Measurements from ENCODE around the gene FANCF.

The FANCF gene, protein sequence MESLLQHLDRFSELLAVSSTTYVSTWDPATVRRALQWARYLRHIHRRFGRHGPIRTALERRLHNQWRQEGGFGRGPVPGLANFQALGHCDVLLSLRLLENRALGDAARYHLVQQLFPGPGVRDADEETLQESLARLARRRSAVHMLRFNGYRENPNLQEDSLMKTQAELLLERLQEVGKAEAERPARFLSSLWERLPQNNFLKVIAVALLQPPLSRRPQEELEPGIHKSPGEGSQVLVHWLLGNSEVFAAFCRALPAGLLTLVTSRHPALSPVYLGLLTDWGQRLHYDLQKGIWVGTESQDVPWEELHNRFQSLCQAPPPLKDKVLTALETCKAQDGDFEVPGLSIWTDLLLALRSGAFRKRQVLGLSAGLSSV

DNA sequence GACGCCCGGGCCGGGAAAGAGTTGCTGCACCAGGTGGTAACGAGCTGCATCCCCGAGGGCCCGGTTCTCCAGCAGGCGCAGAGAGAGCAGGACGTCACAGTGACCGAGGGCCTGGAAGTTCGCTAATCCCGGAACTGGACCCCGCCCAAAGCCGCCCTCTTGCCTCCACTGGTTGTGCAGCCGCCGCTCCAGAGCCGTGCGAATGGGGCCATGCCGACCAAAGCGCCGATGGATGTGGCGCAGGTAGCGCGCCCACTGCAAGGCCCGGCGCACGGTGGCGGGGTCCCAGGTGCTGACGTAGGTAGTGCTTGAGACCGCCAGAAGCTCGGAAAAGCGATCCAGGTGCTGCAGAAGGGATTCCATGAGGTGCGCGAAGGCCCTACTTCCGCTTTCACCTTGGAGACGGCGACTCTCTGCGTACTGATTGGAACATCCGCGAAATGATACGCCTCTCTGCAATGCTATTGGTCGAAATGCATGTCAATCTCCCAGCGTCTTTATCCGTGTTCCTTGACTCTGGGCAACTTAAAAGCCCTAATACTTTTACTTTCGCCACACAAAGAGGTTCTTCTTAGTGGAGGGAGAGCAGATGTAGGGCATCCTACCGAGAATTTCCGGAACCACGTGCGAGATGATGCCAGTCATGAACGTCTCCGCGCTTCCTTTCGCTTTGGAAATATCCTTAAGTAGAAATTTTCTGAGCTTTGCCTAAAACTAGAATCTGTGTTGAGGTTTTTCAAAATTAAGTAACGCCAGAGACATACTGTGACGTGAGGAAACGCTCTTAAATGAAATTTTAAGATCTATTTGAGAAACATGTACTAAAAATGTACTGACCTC, at the start of gene FANCF:
Gene FANCF (minus strand): TSS at position 376 of the 840 bp plus-strand sequence. CDS start 13 bp downstream, at position 363.
- peak within 1 kb of the TSS; percentile 91; the same call in 1 of the 2 replicates for H3K4me3 ChIP-seq (ENCODE audit: low read length)
- H3K27ac ChIP-seq (ENCODE audit: low read length) = no peak within 1 kb of the TSS
- H3K36me3 ChIP-seq (ENCODE audit: control insufficient read depth, insufficient read depth, low read length) = no peaks in the 10 kb centered on the region
- no peaks in the 10 kb centered on the region for H3K9me3 ChIP-seq (ENCODE audit: control insufficient read depth, insufficient read depth, low read length)
- no CpG with 5 or more reads among the region's 55 CpGs for WGBS (ENCODE audit: insufficient coverage, insufficient read length)
- H3K4me1 ChIP-seq (ENCODE audit: control insufficient read depth, insufficient read depth, low read length) = no peaks in the 10 kb centered on the region; the same call in 1 of the 2 replicates
- DNase-seq (ENCODE audit: low read depth, low spot score) = peak; percentile 100
- no peaks in the 10 kb centered on the region for H3K27me3 ChIP-seq (ENCODE audit: control insufficient read depth, insufficient read depth, low read length)

DNA sequence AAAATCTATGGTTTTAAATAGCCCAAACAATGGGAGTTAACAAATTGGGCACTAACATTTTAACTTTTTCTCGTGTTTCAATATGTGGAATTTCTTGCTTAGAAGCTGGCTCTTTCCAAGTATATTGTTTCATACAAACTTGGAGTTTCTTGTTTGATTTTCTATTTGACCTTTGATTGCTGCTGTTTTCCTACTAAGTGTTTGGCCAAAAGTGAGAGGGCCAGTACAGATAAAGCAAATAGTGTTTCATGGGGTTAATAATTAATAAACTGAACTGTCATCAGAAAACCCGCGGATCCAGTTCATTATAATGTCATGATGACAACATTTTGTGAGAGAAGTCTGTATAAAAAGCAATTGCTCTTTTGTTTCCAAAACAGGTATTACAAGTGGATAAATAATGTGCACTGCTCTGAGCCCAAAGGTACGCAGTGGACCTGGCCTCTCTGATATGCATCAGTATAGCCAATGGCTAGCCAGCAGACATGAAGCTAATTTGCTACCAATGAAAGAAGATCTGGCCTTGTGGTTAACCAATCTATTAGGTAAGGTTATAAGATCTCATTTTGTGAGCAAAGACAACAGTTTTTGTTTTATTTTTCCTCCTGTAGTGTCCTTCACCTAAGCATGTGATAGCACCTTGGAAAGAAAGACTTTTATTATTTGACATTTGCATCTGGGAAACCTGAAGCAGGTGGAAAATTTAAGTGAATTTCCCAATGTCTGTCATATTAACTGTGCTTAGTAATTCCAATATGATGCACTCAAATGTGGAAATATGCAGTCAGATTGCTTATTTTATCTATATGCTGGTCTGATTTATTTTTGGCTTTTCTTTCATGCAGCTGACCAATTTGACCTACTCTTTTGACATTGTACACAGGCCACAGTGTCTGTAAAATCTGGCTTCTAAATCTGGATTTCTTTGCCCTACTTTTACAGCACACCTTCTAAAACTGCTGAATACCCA, 49.1 kb upstream of the FANCF start:
- H3K27ac ChIP-seq (ENCODE audit: low read length) = no peak overlapping the region
- DNase-seq (ENCODE audit: low read depth, low spot score) = no peak
- no peaks in the 10 kb centered on the region for H3K9me3 ChIP-seq (ENCODE audit: control insufficient read depth, insufficient read depth, low read length)
- no CpG with 5 or more reads among the region's 4 CpGs for WGBS (ENCODE audit: insufficient coverage, insufficient read length)
- H3K27me3 ChIP-seq (ENCODE audit: control insufficient read depth, insufficient read depth, low read length) = no peaks in the 10 kb centered on the region
- H3K4me3 ChIP-seq (ENCODE audit: low read length) = no peak overlapping the region
- H3K36me3 ChIP-seq (ENCODE audit: control insufficient read depth, insufficient read depth, low read length) = no peaks in the 10 kb centered on the region
- H3K4me1 ChIP-seq (ENCODE audit: control insufficient read depth, insufficient read depth, low read length) = no peaks in the 10 kb centered on the region

DNA sequence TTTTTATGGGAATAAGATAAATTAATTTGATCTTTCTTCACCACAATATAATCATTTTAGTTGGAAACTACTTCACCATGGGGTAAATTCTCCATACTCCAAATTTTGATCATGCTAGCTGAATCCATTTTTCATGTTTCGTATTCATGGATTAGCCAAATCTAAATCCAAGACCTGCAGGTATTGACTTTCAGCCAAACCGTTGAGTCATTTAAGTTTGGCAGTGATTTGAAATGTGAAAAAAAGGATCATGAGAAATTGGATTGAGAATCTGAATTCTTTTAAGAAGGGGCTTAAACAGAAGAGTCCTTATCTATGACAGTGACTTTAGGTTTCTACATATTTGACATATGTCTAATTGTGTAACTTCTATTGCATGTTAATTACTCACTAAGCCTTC, 46.1 kb upstream of the FANCF start:
- Histone ChIP-seq H3K4me1 (ENCODE audit: control insufficient read depth, insufficient read depth, low read length) (no peaks in the 10 kb centered on the region; the same call in 1 of the 2 replicates), H3K9me3 (ENCODE audit: control insufficient read depth, insufficient read depth, low read length) (no peaks in the 10 kb centered on the region), H3K27ac (ENCODE audit: low read length) (no peak overlapping the region), H3K27me3 (ENCODE audit: control insufficient read depth, insufficient read depth, low read length) (no peaks in the 10 kb centered on the region), H3K36me3 (ENCODE audit: control insufficient read depth, insufficient read depth, low read length) (no peaks in the 10 kb centered on the region), H3K4me3 (ENCODE audit: low read length) (no peak overlapping the region)
- no CpG with 5 or more reads among the region's 2 CpGs for WGBS (ENCODE audit: insufficient coverage, insufficient read length)
- no peak for DNase-seq (ENCODE audit: low read depth, low spot score)

DNA sequence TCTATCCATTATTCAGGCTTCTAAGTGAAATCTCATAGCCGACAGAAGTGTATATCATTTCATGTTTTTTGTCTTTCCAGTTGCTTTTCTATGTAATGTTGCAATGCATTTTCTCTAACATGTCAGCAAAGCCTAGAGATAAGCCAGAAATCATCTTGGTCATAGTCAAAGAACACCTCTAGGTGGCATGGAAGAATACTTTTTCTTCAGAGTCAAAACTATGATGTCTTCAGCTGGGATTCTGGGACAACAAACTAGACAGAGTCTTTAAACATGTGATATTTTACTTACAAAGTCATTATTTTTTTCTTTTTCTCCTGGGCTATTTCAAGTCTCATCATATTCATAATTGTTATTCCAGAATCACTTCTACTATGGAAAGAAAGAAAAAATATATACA, 45.2 kb upstream of the FANCF start:
- WGBS (ENCODE audit: insufficient coverage, insufficient read length) = no CpG with 5 or more reads among the region's 1 CpG
- DNase-seq (ENCODE audit: low read depth, low spot score) = no peak
- Histone ChIP-seq H3K27ac (ENCODE audit: low read length) (no peak overlapping the region), H3K4me3 (ENCODE audit: low read length) (no peak overlapping the region), H3K36me3 (ENCODE audit: control insufficient read depth, insufficient read depth, low read length) (no peaks in the 10 kb centered on the region), H3K4me1 (ENCODE audit: control insufficient read depth, insufficient read depth, low read length) (no peaks in the 10 kb centered on the region; the same call in 1 of the 2 replicates), H3K9me3 (ENCODE audit: control insufficient read depth, insufficient read depth, low read length) (no peaks in the 10 kb centered on the region), H3K27me3 (ENCODE audit: control insufficient read depth, insufficient read depth, low read length) (no peaks in the 10 kb centered on the region)

DNA sequence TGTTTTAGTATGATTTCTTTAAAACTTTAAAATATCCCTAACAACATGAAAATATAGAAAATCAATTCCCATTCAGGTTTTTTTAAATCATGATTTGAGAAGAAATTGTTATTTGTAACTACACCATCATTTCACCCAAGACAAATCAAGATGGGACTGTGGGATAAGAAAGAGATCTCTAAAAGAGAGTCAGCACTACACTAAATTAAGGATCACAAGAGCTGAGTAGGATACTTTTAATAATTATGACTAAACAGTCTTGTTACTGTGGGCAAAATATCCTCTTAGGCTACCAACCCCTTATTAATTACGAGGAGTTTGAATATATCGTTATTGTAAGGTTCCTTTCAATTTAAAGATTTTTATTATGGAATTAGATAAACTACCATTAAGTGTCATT, 43.7 kb upstream of the FANCF start:
- no peaks in the 10 kb centered on the region for H3K27me3 ChIP-seq (ENCODE audit: control insufficient read depth, insufficient read depth, low read length)
- no CpG with 5 or more reads among the region's 2 CpGs for WGBS (ENCODE audit: insufficient coverage, insufficient read length)
- DNase-seq (ENCODE audit: low read depth, low spot score) = no peak

DNA sequence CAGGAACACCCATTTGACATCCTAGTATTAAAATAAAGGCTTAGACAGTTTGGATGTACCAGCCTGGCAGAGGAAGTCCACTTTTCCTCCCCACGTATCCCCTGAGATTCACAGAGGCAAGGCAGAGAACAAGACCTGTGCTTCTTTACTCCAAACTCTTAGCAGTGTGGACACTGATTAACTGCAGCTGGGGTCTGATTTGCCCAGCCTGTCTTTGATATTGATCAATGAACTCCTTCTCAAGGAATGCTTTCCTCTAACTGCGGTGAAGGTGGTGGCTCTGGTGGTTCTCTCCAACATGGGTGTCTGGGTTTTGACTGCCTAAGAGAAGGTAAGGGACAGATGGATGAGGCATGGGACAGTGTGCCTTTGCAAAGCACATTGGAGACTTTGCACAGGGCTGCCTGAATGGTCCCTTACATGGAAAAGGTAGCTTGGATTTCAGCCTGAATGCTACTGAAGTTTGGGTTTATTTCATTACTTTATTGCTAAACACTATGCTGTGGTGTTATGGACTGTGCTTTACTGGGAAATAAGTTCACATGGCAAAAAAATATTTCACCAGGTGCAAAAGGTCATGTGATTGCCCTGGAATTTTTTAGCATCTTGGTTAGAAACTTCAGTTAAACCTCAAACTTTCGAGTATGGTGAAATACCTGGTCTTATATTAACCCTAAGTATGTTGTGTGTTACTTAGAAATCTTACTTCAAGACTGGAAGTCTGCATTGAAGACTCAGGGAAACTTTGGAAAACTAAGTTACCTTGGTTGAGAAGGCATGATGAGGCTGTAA, 42.6 kb upstream of the FANCF start:
- H3K27me3 ChIP-seq (ENCODE audit: control insufficient read depth, insufficient read depth, low read length) = no peaks in the 10 kb centered on the region
- no peak overlapping the region for H3K4me3 ChIP-seq (ENCODE audit: low read length)

More for the DNA sequence above, 43.7 kb upstream of the FANCF start:
- Histone ChIP-seq H3K9me3 (ENCODE audit: control insufficient read depth, insufficient read depth, low read length) (no peaks in the 10 kb centered on the region), H3K4me1 (ENCODE audit: control insufficient read depth, insufficient read depth, low read length) (no peaks in the 10 kb centered on the region; the same call in 1 of the 2 replicates), H3K27ac (ENCODE audit: low read length) (no peak overlapping the region), H3K36me3 (ENCODE audit: control insufficient read depth, insufficient read depth, low read length) (no peaks in the 10 kb centered on the region), H3K4me3 (ENCODE audit: low read length) (no peak overlapping the region)

DNA sequence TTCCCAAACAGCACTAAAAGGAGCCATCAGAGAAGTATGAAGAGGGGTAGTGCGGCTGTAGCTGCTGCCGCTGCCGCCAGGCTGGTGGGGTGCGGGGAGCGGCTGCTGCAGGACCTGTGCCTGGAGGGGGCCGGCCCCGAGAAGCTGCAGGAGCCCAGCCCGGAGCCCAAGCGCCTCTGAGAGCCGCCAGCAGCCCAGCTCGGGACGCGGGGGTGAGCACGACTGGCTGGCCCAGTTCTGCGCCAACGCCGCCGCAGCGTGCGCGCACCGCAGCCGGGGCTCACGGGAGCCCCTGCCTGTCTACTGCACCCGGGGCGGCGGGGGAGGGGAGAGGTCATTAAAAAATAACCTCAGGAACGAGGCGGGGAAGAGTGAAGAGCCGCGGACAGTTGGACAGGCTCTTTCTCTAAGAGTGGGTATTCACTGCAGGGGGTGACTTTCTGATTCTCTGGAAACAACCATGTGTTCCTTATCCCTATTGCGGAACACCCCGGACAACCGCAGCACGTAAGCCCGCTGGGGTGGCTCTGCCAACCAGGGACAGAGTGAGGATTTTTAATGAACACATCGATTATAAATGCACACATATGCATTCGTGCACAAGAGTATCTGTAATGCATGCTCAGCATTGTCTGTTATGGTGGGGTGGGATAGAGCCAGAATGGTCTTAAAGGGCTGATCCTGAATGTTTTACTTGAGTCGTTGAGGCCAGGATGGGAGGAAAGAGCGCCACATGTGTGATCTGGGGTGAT, 41.2 kb upstream of the FANCF start:
- WGBS (ENCODE audit: insufficient coverage, insufficient read length) = no CpG with 5 or more reads among the region's 40 CpGs
- H3K27ac ChIP-seq (ENCODE audit: low read length) = no peak overlapping the region
- peak overlapping the region; percentile 17; the same call in 1 of the 2 replicates for H3K4me3 ChIP-seq (ENCODE audit: low read length)
- DNase-seq (ENCODE audit: low read depth, low spot score) = peak; percentile 11
- H3K27me3 ChIP-seq (ENCODE audit: control insufficient read depth, insufficient read depth, low read length) = no peaks in the 10 kb centered on the region
- H3K9me3 ChIP-seq (ENCODE audit: control insufficient read depth, insufficient read depth, low read length) = no peaks in the 10 kb centered on the region
- no peaks in the 10 kb centered on the region; the same call in 1 of the 2 replicates for H3K4me1 ChIP-seq (ENCODE audit: control insufficient read depth, insufficient read depth, low read length)
- no peaks in the 10 kb centered on the region for H3K36me3 ChIP-seq (ENCODE audit: control insufficient read depth, insufficient read depth, low read length)

More for the DNA sequence above, 42.6 kb upstream of the FANCF start:
- H3K27ac ChIP-seq (ENCODE audit: low read length) = no peak overlapping the region
- H3K36me3 ChIP-seq (ENCODE audit: control insufficient read depth, insufficient read depth, low read length) = no peaks in the 10 kb centered on the region
- no peaks in the 10 kb centered on the region for H3K9me3 ChIP-seq (ENCODE audit: control insufficient read depth, insufficient read depth, low read length)
- no peaks in the 10 kb centered on the region; the same call in 1 of the 2 replicates for H3K4me1 ChIP-seq (ENCODE audit: control insufficient read depth, insufficient read depth, low read length)
- no peak for DNase-seq (ENCODE audit: low read depth, low spot score)
- no CpG with 5 or more reads among the region's 3 CpGs for WGBS (ENCODE audit: insufficient coverage, insufficient read length)

DNA sequence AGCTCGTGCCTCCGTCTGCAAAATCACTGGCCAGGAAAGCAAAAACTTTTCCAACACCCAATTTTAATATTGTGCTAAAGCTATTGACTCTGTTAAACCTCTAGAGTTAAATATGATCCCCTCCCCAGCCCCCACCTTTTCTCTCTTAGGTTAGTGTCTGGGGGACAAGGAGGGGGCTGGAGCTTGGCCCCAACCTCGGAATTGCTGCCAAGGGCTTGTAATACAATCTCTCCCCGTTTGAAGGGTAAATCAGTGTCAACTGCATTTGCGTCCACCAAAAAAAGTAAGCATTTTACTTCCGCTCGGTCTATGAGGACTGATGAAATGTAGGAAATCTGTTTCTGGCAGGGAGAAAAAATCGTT, 40.7 kb upstream of the FANCF start, which contains the start of gene GAS2:
Gene GAS2 (plus strand): TSS at position 287 of the 363 bp plus-strand sequence. CDS start 8,259 bp downstream, outside the sequence.
- no peak for DNase-seq (ENCODE audit: low read depth, low spot score)
- WGBS (ENCODE audit: insufficient coverage, insufficient read length) = no CpG with 5 or more reads among the region's 8 CpGs
- Histone ChIP-seq H3K4me3 (ENCODE audit: low read length) (peak within 1 kb of the TSS; percentile 17; the same call in 1 of the 2 replicates), H3K36me3 (ENCODE audit: control insufficient read depth, insufficient read depth, low read length) (no peaks in the 10 kb centered on the region), H3K27me3 (ENCODE audit: control insufficient read depth, insufficient read depth, low read length) (no peaks in the 10 kb centered on the region), H3K4me1 (ENCODE audit: control insufficient read depth, insufficient read depth, low read length) (no peaks in the 10 kb centered on the region; the same call in 1 of the 2 replicates), H3K9me3 (ENCODE audit: control insufficient read depth, insufficient read depth, low read length) (no peaks in the 10 kb centered on the region), H3K27ac (ENCODE audit: low read length) (no peak within 1 kb of the TSS)

DNA sequence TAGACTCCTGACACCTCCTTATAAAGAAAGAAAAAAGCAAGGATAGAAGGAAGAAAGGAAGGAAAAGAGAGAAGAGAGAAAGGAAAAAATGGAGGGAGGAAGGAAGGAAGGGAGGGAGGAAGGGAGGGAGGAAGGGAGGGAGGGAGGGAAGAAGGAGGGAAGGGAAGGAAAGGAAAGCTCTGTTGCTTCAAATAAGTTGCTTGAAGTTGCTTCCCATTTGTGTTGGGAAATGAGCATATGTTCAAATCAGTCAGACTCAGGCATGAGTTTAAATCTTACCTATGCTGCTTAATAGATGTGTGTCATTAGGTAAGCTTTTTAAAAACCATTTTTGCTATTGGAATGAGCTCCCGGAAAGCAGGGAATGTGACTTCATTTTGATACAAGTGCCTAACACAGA, 34.2 kb upstream of the FANCF start:
- DNase-seq (ENCODE audit: low read depth, low spot score) = no peak
- H3K9me3 ChIP-seq (ENCODE audit: control insufficient read depth, insufficient read depth, low read length) = no peaks in the 10 kb centered on the region
- no peaks in the 10 kb centered on the region for H3K36me3 ChIP-seq (ENCODE audit: control insufficient read depth, insufficient read depth, low read length)
- H3K27ac ChIP-seq (ENCODE audit: low read length) = no peak overlapping the region
- H3K27me3 ChIP-seq (ENCODE audit: control insufficient read depth, insufficient read depth, low read length) = no peaks in the 10 kb centered on the region
- no CpG with 5 or more reads among the region's 1 CpG for WGBS (ENCODE audit: insufficient coverage, insufficient read length)
- no peaks in the 10 kb centered on the region for H3K4me1 ChIP-seq (ENCODE audit: control insufficient read depth, insufficient read depth, low read length)
- H3K4me3 ChIP-seq (ENCODE audit: low read length) = no peak overlapping the region
